Stimulated activated CD8-positive, alpha-beta memory T cell treated with anti-CD3 and anti-CD28 coated beads, Interleukin-12 subunit alpha, Interleukin-12 subunit beta, amount 100 ng/mL, for 24 hours (primary cell): ENCODE data around the gene THADA.
A peak's percentile ranks its signal among the peaks of the same experiment; 100 is the strongest.

Source experiments
- DNase-seq: peaks from one replicate; pipeline ENCODE4 v3.0.0-alpha.2; 2020; ENCODE audit errors: extremely low read depth

The THADA gene

DNA sequence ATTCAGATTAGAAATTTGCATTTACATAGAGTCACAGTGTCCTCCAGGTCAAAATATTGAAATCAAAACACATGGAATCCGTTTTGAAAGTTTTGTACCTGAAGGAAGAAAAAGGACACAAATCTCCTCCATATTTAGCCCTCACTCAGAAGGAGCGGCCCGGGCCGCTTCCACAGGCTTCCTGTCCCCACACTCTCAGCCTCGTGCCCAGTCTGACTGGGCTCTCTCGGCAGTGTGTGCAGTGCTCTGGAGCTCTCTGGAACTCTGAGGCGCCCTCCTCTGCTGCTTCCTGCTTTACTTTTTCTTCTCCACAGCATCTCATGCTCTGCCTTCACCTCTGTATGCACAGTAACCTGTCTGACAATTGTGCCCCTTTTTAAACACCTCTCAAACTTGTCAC lies 347.2 kb downstream of the THADA start:
- no peak for DNase-seq

GRCh38 chr2:43246641-43247040 lies 349.2 kb downstream of the THADA start:
- no peak for DNase-seq

DNA sequence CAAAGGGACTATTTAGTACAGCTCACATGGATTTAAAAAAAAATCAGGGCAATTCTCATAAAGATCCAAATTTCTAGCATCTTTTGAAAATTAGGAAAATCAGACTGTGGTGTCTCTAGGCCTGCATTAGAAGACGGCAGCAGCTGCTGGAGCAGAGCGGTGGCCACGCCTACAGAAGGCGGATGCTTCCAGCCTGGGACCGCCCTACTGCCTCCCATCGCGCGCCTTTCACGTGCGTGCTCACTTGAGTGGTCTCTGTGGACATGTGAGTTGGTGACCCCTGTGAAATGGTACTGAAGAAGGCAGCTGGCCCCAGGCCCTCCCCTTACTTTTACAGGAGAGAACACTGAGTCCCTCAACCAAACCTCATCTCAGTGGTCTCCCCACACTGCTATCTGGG lies 354.3 kb downstream of the THADA start:
- DNase-seq, result no peak

DNA sequence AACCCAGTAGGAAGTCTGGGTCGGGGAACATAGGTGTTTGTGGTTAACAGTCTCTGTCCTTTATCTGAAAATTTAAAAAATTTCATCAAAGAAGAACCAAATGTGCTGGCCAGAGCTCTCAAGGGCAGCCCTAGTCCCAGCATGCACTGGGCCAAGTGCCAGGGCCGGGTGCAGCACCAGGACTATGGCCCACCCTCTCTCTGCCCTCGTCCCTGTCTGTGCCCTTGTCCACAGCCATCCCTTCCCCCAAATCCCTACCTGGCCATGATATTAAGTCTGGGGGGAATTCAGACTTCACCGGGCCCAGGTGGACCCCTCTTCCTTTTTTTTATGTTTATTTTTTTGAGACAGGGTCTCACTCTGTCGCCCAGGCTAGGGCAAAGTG lies 355.1 kb downstream of the THADA start:
- no peak for DNase-seq

- DNase-seq, result no peak
These were observed 355.7 kb downstream of the THADA start for GRCh38 chr2:43239981-43240765.

- DNase-seq, result no peak
These were observed 357.0 kb downstream of the THADA start for GRCh38 chr2:43238813-43239212.

DNA sequence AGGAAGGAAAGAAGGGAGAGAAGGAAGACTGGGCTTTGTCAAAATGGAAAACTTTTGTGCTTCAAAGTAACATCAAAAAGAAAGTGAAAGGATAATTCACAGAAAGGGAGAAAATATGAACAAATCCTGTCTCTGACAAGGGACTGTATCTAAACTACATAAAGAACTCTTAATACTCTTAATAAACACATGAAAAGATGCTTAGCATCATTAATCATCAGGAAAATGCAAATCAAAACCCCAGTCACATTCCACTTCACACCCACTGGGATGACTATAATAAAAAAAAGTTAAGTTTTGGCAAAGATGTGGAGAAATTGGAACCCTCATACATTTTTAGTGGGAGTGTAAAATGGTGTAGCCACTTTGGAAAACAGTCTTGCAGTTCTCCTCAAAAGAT lies 357.7 kb downstream of the THADA start:
- DNase-seq, result no peak

- no peak for DNase-seq
These were observed 362.3 kb downstream of the THADA start for GRCh38 chr2:43233218-43234212.

DNA sequence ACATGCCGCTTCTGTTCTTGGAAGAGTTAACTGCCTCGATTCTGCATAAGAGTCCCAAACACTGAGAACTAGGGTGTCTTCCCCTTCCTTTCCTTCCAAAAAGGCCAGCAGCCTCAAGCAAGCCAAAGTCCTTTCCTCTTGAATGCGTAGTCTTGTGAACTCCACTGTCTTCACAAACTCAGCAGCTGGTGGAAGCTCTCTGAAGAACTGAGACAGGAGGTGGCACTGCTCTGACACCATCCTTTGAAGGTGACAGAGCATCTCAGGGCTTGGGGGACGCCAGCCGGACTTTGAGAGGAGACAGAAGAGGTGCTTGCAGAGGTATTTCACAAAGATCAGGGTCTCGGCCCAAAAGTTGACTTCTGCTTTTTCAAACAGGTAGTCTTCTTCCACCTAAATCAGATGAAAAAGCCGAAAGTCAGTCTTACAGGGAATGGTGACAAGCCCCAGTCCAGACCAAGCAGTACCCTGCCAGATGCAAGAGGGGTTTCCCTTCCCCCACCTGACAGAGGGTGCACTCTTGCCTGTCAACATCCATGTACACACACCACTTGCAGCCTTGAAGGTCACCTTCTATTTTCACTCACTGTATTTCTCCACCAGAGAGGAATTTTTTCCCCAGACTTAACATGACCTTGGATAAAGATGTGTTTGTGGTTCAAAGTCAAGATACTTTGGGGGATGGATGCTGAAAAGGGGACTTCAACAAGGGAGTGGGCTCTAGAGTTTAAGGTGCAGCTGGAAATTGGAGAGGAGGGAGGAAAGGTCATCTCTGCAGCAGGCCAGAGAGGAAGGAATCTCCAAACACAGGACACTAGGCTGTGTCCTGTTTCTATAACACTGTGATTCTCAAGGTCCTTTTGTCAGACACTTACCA lies 364.6 kb downstream of the THADA start:
- DNase-seq, result no peak

DNA sequence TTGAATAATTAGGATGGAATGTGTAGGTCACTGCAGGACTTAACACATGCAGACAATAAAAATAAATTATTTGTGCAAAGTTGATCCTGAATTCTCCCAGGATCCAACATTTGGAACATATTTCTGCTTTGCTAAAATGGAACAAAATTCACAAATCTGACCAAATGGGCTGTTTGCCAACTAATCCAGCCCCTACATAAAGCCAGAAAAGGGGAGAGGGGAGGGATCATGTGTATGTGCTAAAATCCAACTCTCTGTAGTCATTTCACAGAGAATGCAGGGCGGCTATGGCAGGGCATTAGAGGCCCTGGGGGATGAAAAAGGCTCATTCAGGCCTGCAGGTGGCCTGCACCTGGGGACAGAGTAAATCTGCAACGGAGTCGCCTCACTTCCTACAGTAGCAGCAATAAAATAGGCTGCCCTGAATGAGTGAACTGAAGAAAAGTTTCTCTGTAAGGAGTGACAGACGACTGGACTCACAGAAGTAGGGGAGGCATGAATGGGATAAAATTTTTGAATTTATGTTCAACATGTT lies 365.4 kb downstream of the THADA start:
- no peak for DNase-seq

- no peak for DNase-seq
These were observed 366.8 kb downstream of the THADA start for GRCh38 chr2:43228756-43229659.

DNA sequence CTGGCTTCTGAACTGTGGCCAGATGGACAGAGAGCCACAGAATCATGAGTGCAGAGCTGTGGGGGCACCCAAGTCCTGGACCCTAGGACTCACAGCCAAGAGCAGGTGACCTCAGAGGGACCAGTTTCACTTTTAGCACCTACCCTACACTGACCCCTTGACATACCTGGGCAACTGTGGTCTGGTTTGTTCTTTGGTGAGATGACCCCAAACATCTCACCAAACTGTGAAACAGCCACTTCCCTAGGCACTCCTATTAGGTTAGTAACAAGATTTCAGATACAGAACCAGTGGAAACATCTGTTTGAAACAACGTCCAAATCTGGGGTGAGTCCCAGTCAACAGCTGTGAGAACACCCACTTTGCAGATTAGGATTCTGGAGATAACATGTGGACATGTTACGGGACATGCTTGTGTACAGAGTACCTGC lies 367.5 kb downstream of the THADA start:
- DNase-seq, result no peak

- DNase-seq, result no peak
These were observed 368.0 kb downstream of the THADA start for GRCh38 chr2:43227830-43228281.

- DNase-seq, result no peak
These were observed 368.6 kb downstream of the THADA start for GRCh38 chr2:43226955-43227829.

GRCh38 chr2:43226558-43226954 lies 369.3 kb downstream of the THADA start, which contains the start of gene ZFP36L2:
TSS of gene ZFP36L2 (minus strand) at chr2:43226606. CDS start at chr2:43226315, 291 bp downstream.
- peak; percentile 88 for DNase-seq

DNA sequence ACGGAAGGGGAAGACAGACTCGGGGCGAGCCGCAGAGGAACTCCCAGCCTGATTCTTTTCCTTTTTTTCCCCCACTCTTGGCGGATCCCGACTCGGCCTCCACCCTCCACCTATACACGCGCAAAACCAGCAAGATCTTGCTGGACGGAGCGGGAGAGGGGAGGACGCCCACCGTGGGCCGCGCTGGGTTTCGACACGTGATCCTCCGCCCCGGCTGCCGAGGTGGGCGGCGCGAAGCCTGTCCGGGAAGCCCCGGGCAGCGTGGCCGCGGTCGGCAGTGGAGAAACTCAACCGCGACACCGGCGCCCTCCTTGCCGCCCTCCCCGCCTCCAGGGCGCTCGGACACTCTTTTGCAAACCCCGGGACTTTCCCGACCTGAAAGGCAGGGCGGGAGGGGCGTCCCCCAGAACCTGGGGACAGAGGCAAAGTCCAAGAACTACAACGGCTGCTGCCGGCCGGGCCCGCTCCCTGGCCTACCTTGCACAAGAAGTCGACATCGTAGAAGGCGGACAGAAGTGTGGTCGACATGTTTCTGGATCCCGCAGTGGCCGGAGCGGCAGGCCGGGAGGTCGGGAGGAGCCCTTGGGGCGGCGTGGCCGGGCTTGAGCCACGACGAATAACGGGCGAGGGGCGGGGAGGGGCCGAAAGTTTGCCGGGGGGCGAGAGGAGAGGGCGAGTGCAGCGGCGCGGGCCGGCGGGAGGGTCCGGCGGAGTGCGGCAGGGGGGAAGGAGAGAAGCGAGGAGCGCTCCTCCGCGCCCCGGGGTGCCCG lies 369.9 kb downstream of the THADA start:
- DNase-seq, result no peak

DNA sequence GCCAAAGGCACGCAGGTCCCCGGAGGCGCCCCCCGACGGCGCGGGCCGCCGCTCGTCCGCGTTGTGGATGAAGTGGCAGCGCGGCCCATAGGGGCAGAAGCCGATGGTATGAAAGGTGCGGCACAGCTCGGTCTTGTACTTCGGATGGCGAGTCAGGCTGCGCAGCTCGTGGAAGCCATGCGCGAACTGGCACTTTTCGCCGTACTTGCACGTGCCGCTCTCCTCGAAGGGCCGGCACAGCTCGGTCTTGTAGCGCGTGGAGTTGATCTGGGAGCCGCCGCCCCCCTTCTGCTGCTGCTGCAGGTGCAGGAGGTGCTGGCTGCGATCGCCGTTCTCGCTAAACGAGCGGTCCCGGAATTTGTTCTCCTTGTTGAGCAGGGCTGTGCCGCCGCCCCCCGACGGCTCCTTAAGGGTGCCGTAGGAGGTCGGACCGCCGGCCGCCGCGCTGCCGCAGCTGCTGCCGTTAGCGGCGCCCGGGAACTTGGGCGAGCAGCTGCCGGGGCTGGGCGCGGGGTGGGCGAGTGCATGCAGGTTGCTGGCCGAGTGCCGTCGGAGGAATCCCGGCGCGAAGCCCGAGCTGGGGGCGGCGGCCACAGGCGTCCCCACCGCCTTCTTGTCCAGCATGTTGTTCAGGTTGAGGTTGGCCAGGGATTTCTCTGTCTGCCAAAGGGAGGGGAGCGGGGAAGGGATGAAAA lies 370.6 kb downstream of the THADA start:
- DNase-seq, result no peak

- DNase-seq, result no peak
These were observed 371.2 kb downstream of the THADA start for GRCh38 chr2:43224571-43225092.
